Ovary (tissue), 3 donors: ENCODE data around the gene DOK6.

ENCODE experiments used
- EP300 ChIP-seq: sonication (generic); formaldehyde crosslinking; IDR thresholded peaks from one replicate; pipeline ENCODE4 v1.6.1; 2017; ENCODE audit warnings: antibody characterized with exemption
- POLR2A ChIP-seq: fragments of 450-650 bp; IDR thresholded peaks from one replicate; pipeline ENCODE4 v1.6.1; 2017; ENCODE audit warnings: antibody characterized with exemption, mild to moderate bottlenecking, moderate library complexity
- TF ChIP-seq, protein P1 (sequence below), 3 donors: fragments of 450-650 bp in 2 of 3; fragments of 200-600 bp in 1 of 3; IDR thresholded peaks; one replicate each; pipeline versions ENCODE4 v1.5.1 to v1.8.0; 2016 to 2022; ENCODE audit warnings: antibody characterized with exemption in 3 of 3, mild to moderate bottlenecking in 1 of 3
- donor health status: DM: no; HTN: no; CAD: no.

DNA sequence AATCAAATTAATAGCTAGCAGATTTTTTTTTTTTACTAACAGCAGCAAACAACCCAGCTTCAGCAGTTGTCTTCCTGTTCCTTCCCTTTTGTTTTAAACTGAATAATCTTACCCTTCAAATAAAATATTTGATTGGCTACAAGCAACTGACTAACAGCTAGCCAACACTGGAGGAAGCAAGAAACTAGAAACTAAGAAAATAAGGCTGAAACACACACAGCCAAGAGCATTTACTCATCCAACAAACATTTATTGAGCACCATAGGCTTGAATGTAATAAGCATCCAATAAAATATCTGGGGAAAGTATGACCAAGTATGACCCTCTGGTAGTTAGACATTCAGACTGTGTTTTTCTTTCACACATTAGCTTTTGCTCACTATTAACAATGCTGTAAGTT is 357.8 kb downstream of the DOK6 start:
- TF ChIP-seq, protein P1, sequence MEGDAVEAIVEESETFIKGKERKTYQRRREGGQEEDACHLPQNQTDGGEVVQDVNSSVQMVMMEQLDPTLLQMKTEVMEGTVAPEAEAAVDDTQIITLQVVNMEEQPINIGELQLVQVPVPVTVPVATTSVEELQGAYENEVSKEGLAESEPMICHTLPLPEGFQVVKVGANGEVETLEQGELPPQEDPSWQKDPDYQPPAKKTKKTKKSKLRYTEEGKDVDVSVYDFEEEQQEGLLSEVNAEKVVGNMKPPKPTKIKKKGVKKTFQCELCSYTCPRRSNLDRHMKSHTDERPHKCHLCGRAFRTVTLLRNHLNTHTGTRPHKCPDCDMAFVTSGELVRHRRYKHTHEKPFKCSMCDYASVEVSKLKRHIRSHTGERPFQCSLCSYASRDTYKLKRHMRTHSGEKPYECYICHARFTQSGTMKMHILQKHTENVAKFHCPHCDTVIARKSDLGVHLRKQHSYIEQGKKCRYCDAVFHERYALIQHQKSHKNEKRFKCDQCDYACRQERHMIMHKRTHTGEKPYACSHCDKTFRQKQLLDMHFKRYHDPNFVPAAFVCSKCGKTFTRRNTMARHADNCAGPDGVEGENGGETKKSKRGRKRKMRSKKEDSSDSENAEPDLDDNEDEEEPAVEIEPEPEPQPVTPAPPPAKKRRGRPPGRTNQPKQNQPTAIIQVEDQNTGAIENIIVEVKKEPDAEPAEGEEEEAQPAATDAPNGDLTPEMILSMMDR (IDR thresholded peaks at IDR 0.05), result no peak
- no peak for TF ChIP-seq POLR2A
- TF ChIP-seq EP300, result no peak
